GM21825 (cell line): Measurements from ENCODE around the gene MAK.
A peak's percentile ranks its signal among the peaks of the same experiment; 100 is the strongest.
"Not testable (repeated sequence)": the region's sequence is repeated elsewhere in the genome, so short reads cannot be mapped to it uniquely, and the experiment has no call there.

Experiments used
- ATAC-seq: cut with Tn5 transposase; IDR thresholded peaks from one replicate; pipeline ENCODE4 v1.9.1; 2021; ENCODE audit warnings: mild to moderate bottlenecking, moderate library complexity; ENCODE audit not compliant: unreplicated experiment

The MAK gene

DNA sequence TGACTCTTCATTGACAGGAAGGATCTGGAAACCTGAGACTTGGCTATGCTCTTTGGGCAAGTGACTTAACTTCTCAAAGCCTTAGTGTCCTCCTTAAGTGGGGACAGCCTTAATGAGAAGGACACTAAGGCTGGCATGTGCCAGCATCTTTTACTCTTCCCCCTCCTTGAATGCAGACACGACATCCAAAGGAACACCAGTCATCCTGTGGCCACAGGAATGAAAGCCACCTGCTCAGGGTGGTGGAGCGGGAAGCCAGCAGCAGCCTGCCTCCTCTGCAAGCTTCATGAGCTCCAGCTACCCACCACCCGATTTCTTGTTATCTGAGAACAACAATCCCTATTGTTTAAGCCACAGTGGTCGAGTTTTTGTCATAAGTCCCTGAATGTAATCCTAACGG is 46.2 kb downstream of the MAK start:
- no peak for ATAC-seq

DNA sequence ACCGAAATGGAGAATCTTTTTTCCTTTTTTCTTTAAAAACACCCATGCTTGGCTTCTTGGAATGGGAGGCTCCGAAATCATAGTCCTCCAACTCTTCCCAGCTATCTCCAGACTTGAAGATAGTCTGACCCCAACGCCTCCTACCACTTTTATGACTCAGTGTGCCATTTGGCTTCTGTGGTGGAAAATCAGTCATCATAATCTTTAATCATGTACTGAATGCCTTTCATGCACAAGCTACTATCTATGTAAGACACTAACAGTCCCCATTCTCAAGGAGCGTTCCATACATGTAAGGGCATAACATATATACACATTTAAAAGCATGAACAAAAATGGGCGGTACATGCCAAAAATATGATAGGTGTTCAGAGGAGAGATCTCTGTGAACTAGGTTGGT is 46.7 kb downstream of the MAK start:
- ATAC-seq, result no peak

DNA sequence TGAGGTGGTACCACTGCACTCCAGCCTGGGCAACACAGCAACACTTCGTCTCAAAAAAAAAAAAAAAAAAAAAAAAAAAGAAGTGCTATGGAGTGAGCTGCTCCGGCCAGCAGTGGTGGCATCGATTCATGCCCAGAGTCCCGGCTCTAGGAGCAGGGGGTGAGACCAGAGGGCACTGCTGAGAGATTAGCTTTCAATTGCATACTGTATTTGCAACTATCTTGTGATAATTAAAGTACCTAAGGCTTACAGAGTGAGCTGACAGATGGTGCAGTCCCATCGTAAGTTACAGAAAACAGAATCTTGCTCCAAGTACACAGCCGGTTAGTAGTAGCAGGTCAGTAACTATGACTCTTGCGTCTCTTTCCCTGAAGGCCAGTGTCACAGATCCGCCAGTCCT is 59.3 kb downstream of the MAK start:
- ATAC-seq, result no peak

DNA sequence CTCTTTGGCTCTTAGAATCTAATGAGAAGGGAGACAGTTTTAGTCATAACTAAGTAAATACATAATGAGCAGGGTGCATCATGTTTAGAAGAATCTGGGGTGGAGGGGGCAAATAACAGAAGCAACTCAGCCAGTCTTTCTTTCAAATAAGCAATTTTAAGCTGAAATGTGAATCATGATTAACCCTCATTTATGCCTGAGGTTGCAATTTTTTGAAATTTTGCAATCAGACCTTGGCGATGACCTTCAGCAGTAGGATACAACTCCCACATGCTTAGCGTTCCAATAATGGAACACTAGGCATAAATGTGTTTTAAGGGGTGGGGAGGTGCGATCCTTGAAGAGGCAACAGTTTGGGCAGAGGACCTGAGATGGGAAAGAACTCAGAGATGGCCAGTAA is 60.1 kb downstream of the MAK start:
- ATAC-seq, result no peak

DNA sequence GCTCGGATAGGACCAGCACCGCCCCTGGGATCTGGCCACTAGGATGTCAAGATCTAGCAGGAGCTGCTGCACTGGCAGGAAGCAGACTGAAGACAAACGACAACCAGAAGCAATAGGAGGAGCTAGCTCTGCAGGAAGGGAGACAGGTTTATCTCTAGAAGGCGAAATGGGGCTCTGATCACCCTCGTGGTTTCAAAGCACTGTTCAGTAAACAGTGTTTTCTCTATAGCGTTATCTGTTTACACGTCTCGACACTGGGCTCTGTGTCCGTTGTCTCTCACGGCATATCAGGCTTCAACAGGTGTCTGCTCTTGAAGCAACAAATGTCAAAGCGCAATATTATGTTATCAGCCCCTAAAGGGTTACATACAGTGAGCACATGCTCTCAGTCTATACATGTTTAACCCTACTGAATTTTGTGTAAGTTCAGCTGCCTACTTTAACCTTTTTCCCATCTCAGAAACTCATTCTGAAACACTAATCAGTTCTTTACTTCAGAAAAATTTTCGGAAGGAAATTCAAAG is 66.9 kb downstream of the MAK start:
- no peak for ATAC-seq

DNA sequence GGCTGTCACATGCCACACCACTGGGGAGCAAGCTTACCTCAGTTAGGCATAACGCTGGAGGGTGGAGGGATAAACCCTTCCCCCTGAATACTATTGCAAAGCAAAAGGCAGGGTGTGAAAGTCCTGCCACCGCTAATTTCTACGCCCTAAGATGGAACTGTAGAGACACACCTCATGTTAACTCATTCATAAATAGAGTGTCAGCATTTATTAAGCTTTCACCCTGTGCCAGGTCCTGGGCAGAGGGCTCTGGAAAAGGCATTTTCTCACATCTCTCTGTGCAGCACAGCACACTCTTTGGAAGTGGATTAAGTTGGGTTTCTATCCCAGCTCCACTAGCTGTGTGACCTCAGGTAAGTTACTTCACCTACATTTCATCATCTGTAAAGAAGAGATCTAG is 68.9 kb downstream of the MAK start:
- no peak for ATAC-seq

DNA sequence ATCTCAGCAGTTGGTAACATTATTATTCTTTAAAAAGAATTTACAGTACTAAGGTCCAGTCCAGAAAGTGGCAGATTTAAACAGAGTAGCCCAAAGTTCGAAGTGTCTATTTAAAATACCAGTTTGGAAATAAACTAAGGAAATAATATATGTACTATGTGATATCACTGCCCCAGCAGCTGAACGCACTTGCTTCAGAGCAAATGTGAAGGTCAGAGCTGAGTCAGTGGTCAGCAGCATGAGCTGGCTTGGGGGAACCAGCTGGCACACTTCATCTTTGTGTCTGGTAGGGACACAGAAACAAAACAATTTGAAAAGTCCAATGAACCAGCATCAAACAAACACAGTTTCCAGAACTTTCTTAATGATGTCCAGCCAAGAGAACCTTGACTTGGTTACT is 75.3 kb downstream of the MAK start:
- no peak for ATAC-seq

DNA sequence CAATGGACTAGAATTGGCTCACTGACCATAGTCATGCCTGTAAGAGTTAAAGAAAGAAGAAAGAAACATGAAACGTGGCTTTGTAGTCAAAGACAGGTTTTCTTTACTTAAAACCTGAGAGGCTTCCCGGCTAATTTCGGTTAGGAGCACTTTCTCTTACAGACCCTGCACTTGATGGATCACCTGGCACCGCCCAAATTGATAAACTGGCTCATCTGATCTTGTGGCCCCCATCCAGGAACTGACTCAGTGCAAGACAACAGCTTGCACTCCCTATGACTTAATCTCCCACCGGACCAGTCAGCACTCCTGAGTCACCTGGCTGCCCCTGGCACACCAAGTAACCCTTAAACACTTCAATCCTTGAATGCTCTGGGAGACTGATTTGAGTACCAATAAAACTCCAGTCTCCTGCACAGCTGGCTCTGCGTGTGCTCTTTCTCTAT is 78.4 kb downstream of the MAK start:
- ATAC-seq, result no peak

DNA sequence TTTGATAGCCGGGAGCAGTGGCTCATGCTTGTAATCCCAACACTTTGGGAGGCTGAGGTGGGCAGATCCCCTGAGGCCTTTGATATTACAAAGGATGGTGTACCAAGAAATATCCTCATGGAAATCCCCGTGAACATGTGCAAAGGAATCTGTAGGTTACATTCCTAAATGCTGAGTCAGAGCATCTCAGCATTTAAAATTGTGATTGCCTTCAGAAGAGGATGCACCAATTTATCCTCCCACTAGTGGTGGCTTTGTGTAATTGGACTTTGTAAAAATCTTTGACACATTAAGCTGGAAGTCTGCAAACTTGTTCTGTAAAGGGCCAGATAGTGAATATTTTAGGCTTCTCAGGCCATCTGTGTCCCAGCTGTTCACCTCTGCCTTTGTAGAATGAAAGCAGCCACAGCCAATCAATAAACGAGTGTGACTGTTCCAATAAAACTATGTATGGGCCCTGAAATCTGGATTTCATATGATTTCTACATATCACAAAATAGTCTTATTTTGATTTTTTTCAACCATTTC is 79.0 kb downstream of the MAK start:
- ATAC-seq, result peak; percentile 54

DNA sequence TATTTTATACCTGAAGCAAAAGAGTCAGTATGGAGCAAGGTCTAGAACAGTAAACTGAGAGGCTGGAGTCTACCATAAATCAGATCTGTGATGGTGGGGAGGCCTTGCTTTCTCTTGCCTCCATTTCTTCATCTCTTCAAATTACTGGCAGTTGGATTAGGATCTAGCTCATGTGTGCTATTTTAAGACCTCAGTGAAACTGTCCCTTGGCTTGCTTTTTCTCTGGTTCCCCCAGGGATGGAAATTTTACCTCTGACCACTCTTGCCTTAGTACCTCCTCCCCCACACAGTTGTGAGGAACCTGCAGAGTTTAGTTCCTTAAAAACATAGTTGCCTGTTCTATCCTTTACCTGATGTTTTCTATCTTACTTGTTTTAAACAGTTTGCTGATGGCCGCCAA is 82.3 kb downstream of the MAK start:
- ATAC-seq, result no peak

DNA sequence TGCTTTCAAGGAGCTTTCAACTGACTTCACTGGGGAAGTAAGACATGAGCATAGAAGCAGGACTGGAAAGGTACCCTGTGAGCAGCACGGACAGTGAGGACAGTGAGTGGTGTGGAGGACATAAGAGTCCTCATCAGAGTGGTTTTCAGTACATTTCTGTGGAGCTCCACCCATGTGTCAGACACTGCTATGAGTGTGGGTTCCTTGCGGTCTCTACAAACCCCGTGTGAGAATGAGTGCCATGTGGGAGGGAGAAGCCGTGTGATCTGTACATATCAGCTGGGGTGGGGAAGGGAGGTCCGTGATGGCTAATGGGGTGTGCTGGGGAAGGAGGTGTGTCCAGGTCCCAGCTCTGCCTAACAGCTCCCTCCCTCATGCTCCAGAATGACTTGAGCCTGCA is 86.6 kb downstream of the MAK start:
- not testable (repeated sequence) for ATAC-seq

DNA sequence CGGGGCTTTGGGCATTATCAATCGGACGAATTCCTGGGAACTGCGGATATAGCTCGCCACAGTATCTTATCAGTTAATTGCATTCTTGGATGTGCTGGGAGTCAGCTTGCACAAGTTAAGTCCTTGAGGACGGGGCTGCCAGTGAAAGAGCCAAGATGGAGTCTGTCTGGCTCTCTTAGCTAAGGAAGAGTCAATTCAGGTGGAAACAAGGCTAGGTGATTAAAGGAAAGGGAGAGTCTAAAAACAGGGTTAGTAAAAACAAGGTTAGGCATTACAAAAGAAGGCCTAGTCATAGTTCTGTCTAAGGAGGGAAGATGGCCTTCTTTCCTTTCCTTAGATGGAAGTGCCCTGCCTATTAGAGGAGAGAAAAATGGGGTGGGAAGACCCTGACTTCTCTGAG is 87.8 kb downstream of the MAK start:
- not testable (repeated sequence) for ATAC-seq

DNA sequence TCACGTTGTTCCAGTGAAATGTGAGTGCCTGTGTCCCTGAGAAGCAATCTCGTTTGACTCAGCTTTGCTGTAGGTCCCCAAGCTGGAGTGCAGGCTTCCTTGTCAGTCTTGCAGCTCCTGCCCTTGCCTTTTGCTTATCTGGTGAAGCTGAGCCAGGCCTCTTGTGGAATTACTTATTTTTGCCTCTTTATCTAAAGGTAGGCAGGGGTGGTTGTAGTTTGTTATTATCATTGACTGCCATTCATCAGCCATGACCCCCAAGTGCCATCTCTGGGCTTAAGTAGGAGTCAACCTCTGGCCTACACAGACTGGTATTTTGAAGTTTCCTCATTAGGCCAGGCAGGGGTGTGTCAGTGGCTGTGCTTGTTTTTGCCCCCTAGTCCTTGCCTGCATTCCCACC is 88.6 kb downstream of the MAK start:
- no peak for ATAC-seq

DNA sequence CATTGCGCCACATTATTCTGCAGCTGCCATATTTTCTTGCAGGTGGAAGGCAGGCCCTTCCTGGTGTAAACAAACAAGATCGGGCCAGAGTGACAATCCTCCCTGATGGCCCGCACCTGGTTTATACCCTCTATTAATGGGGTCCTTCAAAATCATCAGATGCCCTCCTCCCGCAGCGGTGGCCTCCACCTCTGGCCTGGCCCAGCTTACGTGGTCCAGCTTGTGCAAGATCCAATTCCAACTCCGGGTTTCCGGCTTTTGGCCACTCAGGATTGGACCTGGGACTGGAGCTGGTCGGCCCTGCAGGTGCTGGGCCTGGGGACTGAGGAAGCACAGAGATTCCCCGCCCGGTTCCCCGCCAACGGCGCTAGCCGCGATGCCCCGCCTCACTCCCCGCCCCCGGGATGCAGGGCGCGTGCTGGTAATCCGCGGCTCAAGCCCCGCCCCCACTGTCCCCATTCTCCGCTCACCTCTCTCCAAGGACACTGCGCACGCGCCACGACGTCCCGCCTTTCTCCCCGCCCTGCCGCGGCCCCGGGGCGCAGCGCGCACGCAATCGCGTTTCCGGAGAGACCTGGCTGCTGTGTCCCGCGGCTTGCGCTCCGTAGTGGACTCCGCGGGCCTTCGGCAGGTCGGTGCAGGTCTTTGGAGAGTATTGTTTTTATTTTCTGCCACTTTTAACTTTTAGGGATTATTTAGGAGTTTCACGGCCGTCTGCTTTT is 90.9 kb downstream of the MAK start, which contains the start of gene TMEM14B:
TMEM14B (plus strand) TSS at position 555 of the 722 bp plus-strand sequence. CDS start 1,441 bp downstream, outside the sequence.
- peak; percentile 97 for ATAC-seq

DNA sequence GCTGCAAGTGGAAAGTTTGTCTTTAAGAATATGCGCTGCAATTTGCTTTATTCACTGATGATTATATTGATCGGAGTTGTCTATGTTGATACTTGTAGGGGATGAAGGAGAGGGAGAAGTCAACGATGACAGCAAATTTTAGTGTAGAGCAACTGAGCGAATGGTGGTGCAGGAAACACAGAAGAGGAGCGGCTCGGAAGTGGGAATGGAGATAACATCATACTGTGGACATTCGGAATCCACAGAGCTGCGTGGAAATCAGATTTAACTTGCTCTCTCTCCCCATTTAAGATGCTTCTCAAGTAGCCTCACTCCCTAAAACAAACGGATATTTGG is 91.5 kb downstream of the MAK start:
- no peak for ATAC-seq

DNA sequence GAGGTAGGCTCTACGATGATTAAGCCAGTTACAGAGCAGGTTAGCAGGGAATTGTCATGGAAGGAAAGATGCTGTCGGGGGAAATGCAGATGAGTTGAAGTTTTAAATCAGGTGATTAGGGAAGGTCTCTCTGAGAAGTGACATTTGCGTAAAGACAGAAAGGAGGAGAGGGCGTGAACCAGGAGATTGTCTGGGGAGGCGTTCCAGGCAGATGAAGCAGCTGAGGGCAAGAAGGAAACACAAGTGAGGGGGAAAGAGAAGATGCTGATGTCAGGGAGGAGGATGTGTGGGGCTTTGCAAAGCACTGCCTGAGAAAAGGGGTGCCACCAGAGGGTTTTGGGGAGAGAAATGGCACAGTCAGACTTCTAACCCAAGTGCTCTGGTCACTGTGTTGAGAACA is 93.2 kb downstream of the MAK start:
- ATAC-seq, result no peak

DNA sequence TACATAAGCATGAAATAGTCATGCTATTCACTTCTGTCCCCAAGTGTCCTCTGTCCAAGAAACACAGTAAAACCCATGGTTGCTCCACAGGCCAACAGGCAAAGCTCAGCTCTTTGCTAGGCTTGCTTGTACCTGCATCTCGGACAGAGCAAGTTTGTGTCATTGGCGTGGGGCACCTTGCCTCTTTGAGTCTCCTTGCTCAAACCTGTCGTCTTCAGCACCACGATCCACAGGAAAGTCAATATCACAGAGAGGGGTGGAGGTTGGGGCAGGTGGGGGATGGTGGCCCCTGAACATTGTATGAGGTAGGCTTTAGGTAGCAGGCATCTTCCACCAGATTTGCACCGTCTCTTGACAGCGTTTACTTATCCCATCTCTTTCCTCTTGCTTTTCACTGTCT is 94.8 kb downstream of the MAK start:
- no peak for ATAC-seq

DNA sequence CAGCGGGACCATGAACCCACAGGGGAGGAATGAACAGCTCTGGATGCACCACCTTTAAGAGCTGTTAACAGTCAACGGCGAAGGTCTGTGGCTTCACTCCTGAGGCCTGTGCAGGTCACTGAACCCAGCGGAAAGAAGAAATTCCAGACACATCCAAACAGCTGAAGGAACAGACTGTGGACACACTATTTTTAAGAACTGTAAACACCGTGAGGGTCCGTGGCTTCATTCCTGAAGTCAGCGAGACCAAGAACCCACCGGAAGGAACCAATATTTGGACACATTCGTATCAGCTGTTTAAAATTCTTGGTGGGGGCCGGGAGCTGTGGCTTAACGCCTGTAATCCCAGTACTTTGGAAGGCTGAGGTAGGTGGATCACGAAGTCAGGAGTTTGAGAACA is 96.1 kb downstream of the MAK start:
- ATAC-seq, result no peak

DNA sequence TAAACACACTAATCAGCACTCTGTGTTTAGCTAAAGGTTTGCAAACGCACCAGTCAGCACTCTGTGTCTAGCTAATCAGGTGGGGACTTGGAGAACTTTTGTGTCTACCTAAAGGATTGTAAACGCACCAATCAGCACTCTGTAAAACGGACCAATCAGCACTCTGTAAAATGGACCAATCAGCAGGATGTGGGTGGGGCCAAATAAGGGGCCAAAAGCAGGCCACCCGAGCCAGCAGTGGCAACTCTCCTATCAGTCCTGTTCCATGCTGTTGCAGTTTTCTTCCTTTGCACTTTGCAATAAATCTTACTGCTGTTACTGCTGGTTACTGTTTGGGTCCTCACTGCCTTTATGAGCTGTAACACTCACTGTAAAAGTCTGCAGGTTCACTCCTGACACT is 96.7 kb downstream of the MAK start:
- not testable (repeated sequence) for ATAC-seq

DNA sequence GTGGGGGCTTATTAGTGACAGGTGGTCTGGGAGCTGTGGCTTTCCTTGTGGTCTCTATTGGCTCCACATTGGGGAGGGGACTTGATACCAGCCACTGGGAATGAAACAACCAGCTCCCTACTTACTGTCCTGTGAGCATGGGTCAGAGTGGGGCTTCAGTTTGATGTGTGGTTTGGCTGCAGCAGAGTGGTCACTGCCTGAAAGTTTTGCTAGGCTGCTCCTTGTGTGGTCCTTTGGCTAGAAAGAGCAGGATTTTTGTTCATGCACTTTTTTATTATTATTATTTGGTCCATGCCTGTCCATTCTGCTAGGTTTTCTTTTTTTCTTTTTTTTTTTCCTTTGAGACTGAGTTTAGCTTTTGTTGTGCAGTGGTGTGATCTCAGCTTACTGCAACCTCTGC is 98.3 kb downstream of the MAK start:
- no peak for ATAC-seq

DNA sequence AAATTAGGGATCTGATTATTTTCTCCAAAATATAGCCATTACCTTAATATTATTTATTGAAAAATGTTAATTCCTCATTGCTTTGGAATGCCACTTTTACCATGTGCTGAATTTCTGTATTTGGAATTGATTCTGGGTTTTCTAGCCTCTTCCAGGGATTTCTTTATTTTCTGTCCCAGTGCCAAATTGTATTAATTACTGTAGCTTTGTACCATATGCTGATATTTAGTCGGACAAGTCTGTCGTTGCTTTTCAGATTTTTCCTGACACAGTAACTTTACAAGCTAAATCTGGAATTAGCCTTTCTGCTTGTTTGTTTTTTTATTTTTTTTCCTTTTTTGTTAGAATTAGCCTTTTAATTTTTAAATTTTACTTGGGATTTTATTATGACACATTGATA is 101.6 kb downstream of the MAK start:
- no peak for ATAC-seq

DNA sequence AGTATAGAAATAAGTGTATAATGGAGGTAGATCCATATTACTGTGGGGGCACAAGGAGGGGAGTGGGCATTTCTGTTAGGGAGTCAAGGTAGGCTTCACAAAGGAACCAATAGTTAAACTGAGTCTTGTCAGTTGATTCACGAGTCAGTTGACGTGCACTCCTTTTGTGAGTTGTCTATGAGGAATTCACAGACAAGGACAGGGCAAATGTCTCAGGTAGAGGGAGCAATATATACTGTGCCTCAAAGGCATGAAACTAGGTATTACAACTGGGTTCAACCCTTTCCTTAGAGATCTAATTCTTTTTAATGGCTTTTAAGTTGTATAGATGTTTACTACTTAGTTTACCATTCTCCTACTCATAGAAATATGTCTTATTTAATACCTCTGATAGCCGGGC is 104.5 kb downstream of the MAK start:
- ATAC-seq, result no peak
